ENCODE measurements around the gene KRT33B. TPM values are rescaled to one million over a fixed set of nuclear protein-coding genes. Genes with fewer than 3 reads are reported as not detected.

Gene KRT33B
- total RNA-seq, 4 donors from 2014 or later = not detected

GRCh38 chr17:41325611-41326010, 44.0 kb downstream of the KRT33B start:
- Histone ChIP-seq H3K9me3 (peaks cover 0 to 1% (median 0%) of the 10 kb centered on the region in 3 donors), H3K4me1 (no peaks in the 10 kb centered on the region), H3K4me3 (no peak overlapping the region), H3K36me3 (no peaks in the 10 kb centered on the region), H3K27ac (no peak overlapping the region), H3K27me3 (no peaks in the 10 kb centered on the region)
- no CpG with 5 or more reads among the region's 6 CpGs for WGBS, 2 donors (ENCODE audit: low coverage in 1 of 2)
- no peak for ATAC-seq
- TF ChIP-seq EP300 (IDR thresholded peaks at IDR 0.05) = no peak
- TF ChIP-seq POLR2AphosphoS5 (IDR thresholded peaks at IDR 0.05) = no peak
- no peak for TF ChIP-seq CTCF (IDR thresholded peaks at IDR 0.05)
- TF ChIP-seq POLR2A (IDR thresholded peaks at IDR 0.05) = no peak

DNA sequence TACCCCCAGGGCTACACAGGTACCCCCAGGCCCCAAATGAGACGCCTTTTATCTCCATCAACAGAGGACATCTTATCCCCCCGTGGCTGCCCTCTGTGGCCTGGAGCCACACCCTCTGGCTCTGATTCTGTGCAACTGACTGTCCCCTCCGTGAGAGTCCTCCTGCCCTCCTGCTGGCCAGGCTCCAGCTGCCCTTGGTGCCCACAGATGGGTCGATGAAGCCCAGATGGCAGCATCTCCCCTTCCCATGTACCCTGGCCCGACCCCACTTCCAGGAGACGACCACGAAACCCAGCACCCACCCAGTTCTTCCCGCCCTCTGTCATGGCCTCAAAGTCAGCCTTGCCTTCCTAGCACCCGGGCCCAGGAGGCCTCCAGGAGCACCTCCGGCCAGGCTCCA, 44.5 kb downstream of the KRT33B start:
- Histone ChIP-seq H3K27ac (no peak overlapping the region), H3K9me3 (peaks cover 0 to 6% (median 0%) of the 10 kb centered on the region in 3 donors), H3K4me1 (no peaks in the 10 kb centered on the region), H3K27me3 (no peaks in the 10 kb centered on the region), H3K36me3 (no peaks in the 10 kb centered on the region), H3K4me3 (no peak overlapping the region)
- ATAC-seq = no peak
- WGBS, 2 donors (ENCODE audit: low coverage in 1 of 2) = 43% methylated on average over 1 of the region's 10 CpGs; no CpG with 5 or more reads in 1 of the 2 donors
- no peak for TF ChIP-seq EP300 (IDR thresholded peaks at IDR 0.05)
- TF ChIP-seq POLR2AphosphoS5 (IDR thresholded peaks at IDR 0.05) = no peak
- no peak for TF ChIP-seq POLR2A (IDR thresholded peaks at IDR 0.05)
- TF ChIP-seq CTCF (IDR thresholded peaks at IDR 0.05) = no peak

- Histone ChIP-seq H3K36me3 (no peaks in the 10 kb centered on the region), H3K9me3 (peaks cover 0 to 13% (median 0%) of the 10 kb centered on the region in 3 donors), H3K4me3 (no peak overlapping the region), H3K4me1 (no peaks in the 10 kb centered on the region), H3K27me3 (no peaks in the 10 kb centered on the region), H3K27ac (no peak overlapping the region)
- WGBS, 2 donors (ENCODE audit: low coverage in 1 of 2) = 66 to 85% methylated on average over 6 to 7 of the region's 16 CpGs
- TF ChIP-seq CTCF (IDR thresholded peaks at IDR 0.05) (peak in 1 of 4 experiments; percentile 28), POLR2AphosphoS5 (IDR thresholded peaks at IDR 0.05) (no peak), POLR2A (IDR thresholded peaks at IDR 0.05) (no peak), EP300 (IDR thresholded peaks at IDR 0.05) (no peak)
- no peak for ATAC-seq
These were observed 45.2 kb downstream of the KRT33B start for GRCh38 chr17:41324180-41325075.

DNA sequence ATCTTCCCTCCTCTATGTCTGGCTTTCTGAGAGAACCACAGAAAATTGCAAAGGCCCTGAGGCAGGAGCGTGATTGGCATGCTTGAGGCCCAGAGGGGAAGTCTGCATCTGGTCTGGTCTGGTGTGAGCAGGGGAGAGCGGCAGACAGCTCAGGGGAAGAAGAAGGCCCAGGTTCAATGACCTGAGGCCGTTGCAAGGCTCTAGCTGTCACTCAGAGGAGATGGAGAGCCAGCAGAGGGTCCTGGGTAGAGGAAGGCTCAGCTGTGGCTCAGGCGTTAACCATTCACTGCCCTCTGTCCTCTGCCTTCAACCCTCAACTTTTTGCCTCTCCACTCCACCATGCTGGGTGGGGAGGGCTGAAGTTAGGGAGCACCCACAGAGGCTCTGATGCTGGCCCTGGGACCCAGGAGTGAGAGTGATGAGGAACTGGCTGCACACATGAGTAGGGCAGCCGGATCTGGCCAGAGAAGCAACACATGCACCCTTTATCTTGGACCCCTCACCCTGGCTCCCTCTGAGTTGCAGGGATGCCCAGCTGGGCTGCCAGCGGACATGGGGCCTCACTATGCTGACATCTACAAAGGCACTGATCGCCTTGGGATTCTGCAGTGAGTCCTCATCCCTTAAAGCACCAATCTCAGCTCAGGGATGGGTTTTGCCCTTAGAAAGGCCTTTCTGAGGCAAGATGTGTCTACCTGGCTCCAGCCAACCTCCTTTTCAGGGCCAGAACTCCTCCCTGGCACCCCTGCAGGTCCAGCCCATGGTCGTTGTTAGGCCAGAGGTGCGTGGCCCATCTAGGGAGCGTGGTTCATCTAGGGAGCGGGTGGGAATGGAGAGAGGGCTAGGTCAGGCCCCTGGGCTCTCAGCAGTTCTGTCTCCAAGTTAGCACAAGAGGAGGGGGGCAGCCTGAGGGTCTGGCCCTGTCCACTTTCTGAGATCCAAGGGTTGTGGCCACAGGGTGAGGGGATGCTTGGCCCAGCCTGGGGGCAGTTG, 46.4 kb downstream of the KRT33B start:
- H3K9me3 ChIP-seq = peaks cover 0 to 16% (median 0%) of the 10 kb centered on the region in 3 donors
- 100% methylated on average over 1 of the region's 11 CpGs; no CpG with 5 or more reads in 1 of the 2 donors for WGBS, 2 donors (ENCODE audit: low coverage in 1 of 2)
- TF ChIP-seq EP300 (IDR thresholded peaks at IDR 0.05) (no peak), CTCF (IDR thresholded peaks at IDR 0.05) (no peak), POLR2AphosphoS5 (IDR thresholded peaks at IDR 0.05) (no peak), POLR2A (IDR thresholded peaks at IDR 0.05) (no peak)
- no peak for ATAC-seq
- no peaks in the 10 kb centered on the region for H3K4me1 ChIP-seq
- no peaks in the 10 kb centered on the region for H3K27me3 ChIP-seq
- no peak overlapping the region for H3K27ac ChIP-seq
- H3K36me3 ChIP-seq = no peaks in the 10 kb centered on the region
- no peak overlapping the region for H3K4me3 ChIP-seq
